Neural progenitor cell (in vitro differentiated cells): ENCODE results near the gene MED12L. TPM values are rescaled to one million over a fixed set of nuclear protein-coding genes. Genes with fewer than 3 reads are reported as not detected.

Source experiments
- DNase-seq: peaks from one replicate; pipeline ENCODE4 v3.0.0-alpha.2; 2016; ENCODE audit warnings: low spot score
- H2AFZ ChIP-seq: fragments of 200-600 bp; sonication (generic); replicated peaks from 2 replicates; pipeline ENCODE4 v1.6.1; 2016; ENCODE audit warnings: antibody characterized with exemption
- H3F3A ChIP-seq: fragments of 200-600 bp; sonication (generic); 2 replicates; pipeline ENCODE4 v1.6.1; 2016; ENCODE audit warnings: antibody characterized with exemption, low read depth
- H3K27ac ChIP-seq: fragments of 200-600 bp; sonication (generic); 2 replicates; pipeline ENCODE4 v1.5.1; 2016; ENCODE audit warnings: mild to moderate bottlenecking
- H3K27me3 ChIP-seq: fragments of 200-600 bp; sonication (generic); 2 replicates; pipeline ENCODE4 v1.6.1; 2016; ENCODE audit warnings: mild to moderate bottlenecking, moderate library complexity
- H3K36me3 ChIP-seq: fragments of 200-600 bp; sonication (generic); 2 replicates; pipeline ENCODE4 v1.5.1; 2016
- H3K4me1 ChIP-seq: fragments of 200-600 bp; sonication (generic); 2 replicates; pipeline ENCODE4 v1.6.1; 2016; ENCODE audit warnings: mixed run types
- H3K4me2 ChIP-seq: fragments of 200-600 bp; sonication (generic); 2 replicates; pipeline ENCODE4 v1.6.1; 2016
- H3K4me3 ChIP-seq: fragments of 200-600 bp; sonication (generic); 2 replicates; pipeline ENCODE4 v1.5.1; 2016
- H3K79me2 ChIP-seq: fragments of 200-600 bp; sonication (generic); 2 replicates; pipeline ENCODE4 v1.6.1; 2016; ENCODE audit warnings: low read depth
- H3K9ac ChIP-seq: fragments of 200-600 bp; sonication (generic); 2 replicates; pipeline ENCODE4 v1.6.1; 2016
- H3K9me3 ChIP-seq: fragments of 200-600 bp; sonication (generic); 2 replicates; pipeline ENCODE4 v1.5.1; 2016; ENCODE audit warnings: low read depth
- H4K20me1 ChIP-seq: fragments of 200-600 bp; sonication (generic); 2 replicates; pipeline ENCODE4 v1.6.1; 2016; ENCODE audit warnings: low read depth
- H3K27ac Mint-ChIP-seq: 3 replicates; pipeline ENCODE4 v1.8.0; 2021; ENCODE audit warnings: mixed read lengths
- H3K27me3 Mint-ChIP-seq: 2 replicates; pipeline ENCODE4 v1.8.0; 2022; ENCODE audit warnings: low read depth, mild to moderate bottlenecking, inconsistent platforms, moderate library complexity, mixed read lengths; ENCODE audit not compliant: insufficient read depth
- H3K36me3 Mint-ChIP-seq: 3 replicates; pipeline ENCODE4 v1.8.0; 2021; ENCODE audit warnings: mixed read lengths
- H3K4me1 Mint-ChIP-seq: 3 replicates; pipeline ENCODE4 v1.8.0; 2021; ENCODE audit warnings: mixed read lengths
- H3K4me3 Mint-ChIP-seq: 3 replicates; pipeline ENCODE4 v1.8.0; 2021; ENCODE audit warnings: mild to moderate bottlenecking, moderate library complexity, mixed read lengths
- H3K9me3 Mint-ChIP-seq: 3 replicates; pipeline ENCODE4 v1.8.0; 2020; ENCODE audit warnings: mixed read lengths
- CTCF ChIP-seq: fragments of 200-600 bp; sonication (generic); IDR thresholded peaks from 2 replicates; pipeline ENCODE4 v1.5.1; 2017; ENCODE audit warnings: antibody characterized with exemption, mild to moderate bottlenecking
- EZH2 ChIP-seq: fragments of 200-600 bp; sonication (generic); IDR thresholded peaks from 2 replicates; pipeline ENCODE4 v1.6.1; 2017; ENCODE audit warnings: antibody characterized with exemption, mild to moderate bottlenecking, moderate library complexity
- EZH2phosphoT487 ChIP-seq: fragments of 200-600 bp; sonication (generic); IDR thresholded peaks from 2 replicates; pipeline ENCODE4 v1.6.1; 2017; ENCODE audit warnings: antibody characterized with exemption
- total RNA-seq: library from RNA; depleted of rRNA; stranded (reverse); fragments of >200 nt; gene quantifications from 2 replicates; pipeline ENCODE4 v1.2.3, GENCODE V29; 2015; ENCODE audit warnings: low replicate concordance

The MED12L gene
- total RNA-seq, 1 donor from 2014 or later: 16.5 TPM

GRCh38 chr3:151248772-151249337 is 163.4 kb downstream of the MED12L start:
- no peak for DNase-seq
- no peaks in the 10 kb centered on the region for H3K79me2 ChIP-seq
- no peaks in the 10 kb centered on the region for H4K20me1 ChIP-seq
- no peaks in the 10 kb centered on the region for H3K4me1 ChIP-seq
- H3K4me3 Mint-ChIP-seq: no peak overlapping the region
- H3F3A ChIP-seq: no peaks in the 10 kb centered on the region
- H3K4me1 Mint-ChIP-seq: no peaks in the 10 kb centered on the region
- no peak overlapping the region for H3K27ac Mint-ChIP-seq
- no peak overlapping the region for H3K4me3 ChIP-seq
- H2AFZ ChIP-seq: no peak overlapping the region
- TF ChIP-seq EZH2: no peak
- TF ChIP-seq CTCF: no peak
- no peak for TF ChIP-seq EZH2phosphoT487
- no peaks in the 10 kb centered on the region for H3K9me3 ChIP-seq
- no peaks in the 10 kb centered on the region for H3K27me3 Mint-ChIP-seq
- H3K4me2 ChIP-seq: no peak overlapping the region
- no peaks in the 10 kb centered on the region for H3K27me3 ChIP-seq
- H3K9me3 Mint-ChIP-seq: no peaks in the 10 kb centered on the region
- H3K36me3 Mint-ChIP-seq: no peaks in the 10 kb centered on the region
- no peak overlapping the region for H3K9ac ChIP-seq
- no peaks in the 10 kb centered on the region for H3K36me3 ChIP-seq
- no peak overlapping the region for H3K27ac ChIP-seq

DNA sequence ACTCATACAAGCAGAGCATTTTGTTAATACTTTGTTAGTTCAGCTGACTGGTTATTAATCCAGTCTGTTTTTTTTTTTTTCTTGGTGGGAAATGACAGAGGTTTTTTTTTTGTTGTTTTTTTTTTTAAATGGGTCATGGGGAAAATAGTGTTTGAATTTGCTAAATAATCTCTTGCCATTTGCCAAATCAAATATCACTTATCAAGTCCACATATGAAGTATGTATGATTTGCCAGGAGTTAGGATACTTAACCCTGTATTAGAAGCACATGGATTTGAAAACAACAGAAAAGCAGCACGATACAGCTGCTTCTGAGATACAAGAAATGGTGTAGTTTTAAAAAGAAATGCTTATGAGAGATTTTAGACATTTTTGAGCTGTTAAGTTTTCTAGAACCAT is 171.3 kb downstream of the MED12L start:
- Histone ChIP-seq H3K9me3 (no peaks in the 10 kb centered on the region), H3K36me3 (no peaks in the 10 kb centered on the region), H4K20me1 (no peaks in the 10 kb centered on the region), H3K4me3 (no peak overlapping the region), H3K27ac (no peak overlapping the region), H2AFZ (no peak overlapping the region), H3K4me1 (peaks cover 11% of the 10 kb centered on the region), H3K27me3 (no peaks in the 10 kb centered on the region), H3K79me2 (no peaks in the 10 kb centered on the region), H3K4me2 (no peak overlapping the region), H3F3A (no peaks in the 10 kb centered on the region), H3K9ac (no peak overlapping the region)
- Mint-ChIP-seq H3K9me3 (no peaks in the 10 kb centered on the region), H3K27me3 (no peaks in the 10 kb centered on the region), H3K36me3 (peaks cover 2% of the 10 kb centered on the region), H3K4me3 (no peak overlapping the region), H3K27ac (no peak overlapping the region), H3K4me1 (peaks cover 3% of the 10 kb centered on the region)
- no peak for DNase-seq
- no peak for TF ChIP-seq EZH2
- TF ChIP-seq EZH2phosphoT487: no peak
- TF ChIP-seq CTCF: no peak

GRCh38 chr3:151259664-151260063 is 174.2 kb downstream of the MED12L start:
- no peak overlapping the region for H3K4me2 ChIP-seq
- H4K20me1 ChIP-seq: no peaks in the 10 kb centered on the region
- H3K27ac Mint-ChIP-seq: no peak overlapping the region
- H3K27ac ChIP-seq: no peak overlapping the region
- H3K27me3 Mint-ChIP-seq: no peaks in the 10 kb centered on the region
- no peak overlapping the region for H2AFZ ChIP-seq
- no peaks in the 10 kb centered on the region for H3K27me3 ChIP-seq
- H3K4me1 ChIP-seq: peaks cover 11% of the 10 kb centered on the region
- DNase-seq: no peak
- peaks cover 3% of the 10 kb centered on the region for H3K4me1 Mint-ChIP-seq
- H3K79me2 ChIP-seq: no peaks in the 10 kb centered on the region
- H3K36me3 ChIP-seq: no peaks in the 10 kb centered on the region
- H3K9ac ChIP-seq: no peak overlapping the region
- no peaks in the 10 kb centered on the region for H3K9me3 ChIP-seq
- H3K4me3 Mint-ChIP-seq: no peak overlapping the region
- no peaks in the 10 kb centered on the region for H3K9me3 Mint-ChIP-seq
- peaks cover 2% of the 10 kb centered on the region for H3K36me3 Mint-ChIP-seq
- no peaks in the 10 kb centered on the region for H3F3A ChIP-seq
- no peak for TF ChIP-seq EZH2phosphoT487
- TF ChIP-seq EZH2: no peak
- TF ChIP-seq CTCF: no peak
- no peak overlapping the region for H3K4me3 ChIP-seq
